Right lobe of liver (tissue), 6 donors: ENCODE results near the gene NEDD4L. TPM values are rescaled to one million over a fixed set of nuclear protein-coding genes. Genes with fewer than 3 reads are reported as not detected.

Experiments used
- ATAC-seq, 4 donors: fragments of 200-7000 bp; cut with Tn5 transposase; one replicate each; pipeline ENCODE4 v1.9.1; 2020; ENCODE audit warnings: mild to moderate bottlenecking in 4 of 4, moderate library complexity in 4 of 4
- DNase-seq, 3 donors: peaks; one replicate each; pipeline ENCODE4 v3.0.0-alpha.2; 2020
- H3K27ac ChIP-seq, 3 donors: fragments of 200-600 bp; one replicate each; pipeline ENCODE4 v1.8.0; 2022
- H3K27me3 ChIP-seq, 2 donors: fragments of 200-600 bp; one replicate each; pipeline ENCODE4 v1.8.0; 2022
- H3K36me3 ChIP-seq, 4 donors: fragments of 200-600 bp; sonication (generic) in 1 of 4; one replicate each; pipeline versions ENCODE4 v1.5.1 to v1.8.0; 2017 to 2022; ENCODE audit warnings: control low read depth in 1 of 4
- H3K4me1 ChIP-seq, 4 donors: fragments of 200-600 bp; sonication (generic) in 1 of 4; one replicate each; pipeline versions ENCODE4 v1.5.1 to v1.8.0; 2017 to 2022; ENCODE audit warnings: control low read depth in 1 of 4
- H3K4me3 ChIP-seq, 3 donors: fragments of 200-600 bp; one replicate each; pipeline ENCODE4 v1.8.0; 2022
- H3K9me3 ChIP-seq, 4 donors: fragments of 200-600 bp; sonication (generic) in 1 of 4; one replicate each; pipeline versions ENCODE4 v1.5.1 to v1.8.0; 2017 to 2022; ENCODE audit warnings: control low read depth in 1 of 4
- CTCF ChIP-seq, 4 donors: fragments of 200-600 bp in 3 of 4; fragments of 450-650 bp in 1 of 4; IDR thresholded peaks; one replicate each; pipeline versions ENCODE4 v1.5.1 to v1.8.0; 2016 to 2022; ENCODE audit warnings: antibody characterized with exemption in 4 of 4, mild to moderate bottlenecking in 2 of 4
- POLR2A ChIP-seq: fragments of 450-650 bp; IDR thresholded peaks from one replicate; pipeline ENCODE4 v1.6.1; 2017; ENCODE audit warnings: antibody characterized with exemption, mild to moderate bottlenecking
- WGBS: methylation state at CpG from one replicate; pipeline ENCODE4 v1.1.6; 2018; ENCODE audit warnings: low coverage, low lambda C conversion rate; ENCODE audit not compliant: insufficient coverage; ENCODE audit errors: missing lambda C conversion rate; 5-methylcytosine and 5-hydroxymethylcytosine counted together
- intact Hi-C, 2 donors: fragments of 100-400 bp; cut with DNase I; formaldehyde crosslinking; loops; one replicate each; pipeline versions ENCODE4 v1.11.2 to v1.14.1; 2022
- total RNA-seq, 6 experiments: library from RNA; depleted of rRNA in 2 of 6; stranded (reverse); fragments of >200 nt in 2 of 6; fragmentation: NEBNext Ultra II Directional in 3 of 6; extraction: Animal tissue kit (Norgen Biotek cat#: 25700) in 3 of 6; gene quantifications; one replicate each; pipeline versions ENCODE4 v1.1.0 to v1.2.4, GENCODE V29; 2016 to 2023
- donor health status: DM: no; HTN: yes; CAD: no.
- donor health status: DM: no; HTN: no; CAD: no.
- donor health status: DM: no; HTN: no; CAD: no.
- donor health status: DM: no; HTN: yes; CAD: no.
- donor health status: DM: no; HTN: yes; CAD: no.

The NEDD4L gene
- total RNA-seq, 6 experiments from 2014 or later, result 21.5 to 41.0 (median 33.2) TPM

- Histone ChIP-seq H3K36me3 (no peaks in the 10 kb centered on the region), H3K4me1 (peaks cover 0 to 9% (median 0%) of the 10 kb centered on the region in 4 donors), H3K27ac (no peak overlapping the region), H3K27me3 (no peaks in the 10 kb centered on the region), H3K9me3 (no peaks in the 10 kb centered on the region), H3K4me3 (no peak overlapping the region)
- WGBS, result 90% methylated on average over 2 of the region's 2 CpGs
- intact Hi-C loops, result no loop called here
- DNase-seq (no peak), ATAC-seq (peak in 1 of 4 donors; percentile 21)
- no peak for TF ChIP-seq CTCF (IDR thresholded peaks at IDR 0.05)
- no peak for TF ChIP-seq POLR2A
These were observed 147.6 kb downstream of the NEDD4L start for GRCh38 chr18:58191626-58192025.

GRCh38 chr18:58192519-58192918 lies 148.5 kb downstream of the NEDD4L start:
- 94% methylated on average over 2 of the region's 4 CpGs for WGBS
- intact Hi-C loops, result no loop called here
- no peak for ATAC-seq
- Histone ChIP-seq H3K4me3 (no peak overlapping the region), H3K27me3 (no peaks in the 10 kb centered on the region), H3K36me3 (no peaks in the 10 kb centered on the region), H3K4me1 (peaks cover 0 to 9% (median 0%) of the 10 kb centered on the region in 4 donors), H3K27ac (no peak overlapping the region), H3K9me3 (no peaks in the 10 kb centered on the region)
- DNase-seq, result no peak
- TF ChIP-seq POLR2A, result no peak
- TF ChIP-seq CTCF (IDR thresholded peaks at IDR 0.05), result no peak

- H3K27ac ChIP-seq, result no peak overlapping the region
- 98% methylated on average over 4 of the region's 8 CpGs for WGBS
These were observed 150.0 kb downstream of the NEDD4L start for GRCh38 chr18:58194028-58194427.

GRCh38 chr18:58195278-58195765 lies 151.3 kb downstream of the NEDD4L start:
- intact Hi-C loops, result no loop called here
- Histone ChIP-seq H3K27ac (no peak overlapping the region), H3K27me3 (no peaks in the 10 kb centered on the region), H3K4me1 (peaks cover 0 to 9% (median 0%) of the 10 kb centered on the region in 4 donors), H3K36me3 (no peaks in the 10 kb centered on the region), H3K4me3 (peak overlapping the region in 1 of 3 donors; percentile 48), H3K9me3 (no peaks in the 10 kb centered on the region)
- 3% methylated on average over 17 of the region's 25 CpGs for WGBS
- no peak for TF ChIP-seq CTCF (IDR thresholded peaks at IDR 0.05)
- TF ChIP-seq POLR2A, result no peak
- DNase-seq, result peak in 2 of 3 donors; percentile 30 to 63
- peak; percentile 56 to 86 (median 83) for ATAC-seq

More at GRCh38 chr18:58194028-58194427, 150.0 kb downstream of the NEDD4L start:
- H3K36me3 ChIP-seq, result no peaks in the 10 kb centered on the region
- H3K27me3 ChIP-seq, result no peaks in the 10 kb centered on the region
- peaks cover 0 to 9% (median 0%) of the 10 kb centered on the region in 4 donors for H3K4me1 ChIP-seq
- DNase-seq (no peak), ATAC-seq (peak in 1 of 4 donors; percentile 40)
- H3K9me3 ChIP-seq, result no peaks in the 10 kb centered on the region
- no peak overlapping the region for H3K4me3 ChIP-seq
- TF ChIP-seq POLR2A, result no peak
- TF ChIP-seq CTCF (IDR thresholded peaks at IDR 0.05), result peak in 1 of 4 donors; percentile 21
- intact Hi-C loops, result no loop called here
